HEK293 (cell line): ENCODE results near the gene BST1.

Source experiments
- CTCF ChIA-PET: fragments of 350-600 bp; formaldehyde crosslinking; extraction: SDS; loops from one replicate; lab custom pipeline; 2021; ENCODE audit warnings: antibody characterized with exemption; lab: Yijun Ruan, JAX
- POLR2A ChIA-PET: fragments of 300-600 bp; formaldehyde crosslinking; extraction: SDS; loops from one replicate; lab custom pipeline; 2020; ENCODE audit warnings: antibody characterized with exemption, inconsistent platforms; lab: Yijun Ruan, JAX
- H3K27ac ChIP-seq: fragments of 200-500 bp; sonication (Bioruptor generic); 2 replicates; pipeline ENCODE4 v1.5.1; 2014; ENCODE audit warnings: low read depth, low read length, control low read depth, inconsistent platforms; ENCODE audit errors: extremely low read depth
- H3K36me3 ChIP-seq, 2 experiments: fragments of 200-500 bp in 1 of 2; sonication (Bioruptor generic) in 1 of 2; 1 replicate in 1 of 2; 2 replicates in 1 of 2; pipeline ENCODE4 v1.5.1; 2014 to 2017; ENCODE audit warnings: inconsistent platforms in 2 of 2, low read length in 2 of 2; ENCODE audit not compliant: control insufficient read depth in 2 of 2, insufficient read depth in 1 of 2
- H3K4me1 ChIP-seq: fragments of 200-500 bp; sonication (Bioruptor generic); 2 replicates; pipeline ENCODE4 v1.5.1; 2014; ENCODE audit warnings: mild to moderate bottlenecking, low read length, inconsistent platforms; ENCODE audit not compliant: control insufficient read depth, insufficient read depth
- H3K4me3 ChIP-seq: 2 replicates; pipeline ENCODE4 v1.5.1; 2011; ENCODE audit warnings: low read depth, mild to moderate bottlenecking, control low read depth, low read length, moderate library complexity
- H3K9me3 ChIP-seq: fragments of 200-500 bp; sonication (Bioruptor generic); 2 replicates; pipeline ENCODE4 v1.5.1; 2014; ENCODE audit warnings: low read depth, low read length, inconsistent platforms; ENCODE audit not compliant: control insufficient read depth, insufficient read depth
- GFI1B ChIP-seq: fragments of 450-650 bp; formaldehyde crosslinking; IDR thresholded peaks from 2 replicates; pipeline ENCODE4 v1.5.1; 2016; ENCODE audit warnings: missing biosample characterization, missing genetic modification characterization
- HOXA7 ChIP-seq: sonication (generic); formaldehyde crosslinking; IDR thresholded peaks from 2 replicates; pipeline ENCODE4 v1.8.1; 2022; ENCODE audit warnings: missing genetic modification reagents, borderline replicate concordance
- KLF7 ChIP-seq: fragments of 450-650 bp; formaldehyde crosslinking; IDR thresholded peaks from 2 replicates; pipeline ENCODE4 v1.5.1; 2016; ENCODE audit warnings: missing biosample characterization, missing genetic modification characterization, borderline replicate concordance
- MZF1 ChIP-seq: fragments of 450-650 bp; formaldehyde crosslinking; IDR thresholded peaks from 2 replicates; pipeline ENCODE4 v1.5.1; 2017; ENCODE audit warnings: missing biosample characterization, missing genetic modification characterization, borderline replicate concordance
- SCRT1 ChIP-seq: fragments of 450-650 bp; formaldehyde crosslinking; IDR thresholded peaks from 2 replicates; pipeline ENCODE4 v1.5.1; 2016; ENCODE audit warnings: missing biosample characterization, missing genetic modification characterization, borderline replicate concordance
- SETDB1 ChIP-seq: IDR thresholded peaks from one replicate; pipeline ENCODE4 v1.6.1; 2017; ENCODE audit warnings: mild to moderate bottlenecking, low read length, moderate library complexity, mixed read lengths; ENCODE audit not compliant: insufficient read length
- ZNF114 ChIP-seq: fragments of 450-650 bp; formaldehyde crosslinking; IDR thresholded peaks from 2 replicates; pipeline ENCODE4 v1.5.0; 2017; ENCODE audit warnings: missing biosample characterization, missing genetic modification characterization
- ZNF18 ChIP-seq: fragments of 450-650 bp; formaldehyde crosslinking; IDR thresholded peaks from 2 replicates; pipeline ENCODE4 v1.5.1; 2016; ENCODE audit warnings: missing biosample characterization, missing genetic modification characterization
- ZNF19 ChIP-seq: fragments of 450-650 bp; formaldehyde crosslinking; IDR thresholded peaks from 2 replicates; pipeline ENCODE4; 2016; ENCODE audit warnings: missing biosample characterization, missing genetic modification characterization, low read depth
- ZNF221 ChIP-seq: fragments of 450-650 bp; formaldehyde crosslinking; IDR thresholded peaks from 2 replicates; pipeline ENCODE4 v1.5.1; 2017; ENCODE audit warnings: missing biosample characterization, missing genetic modification characterization, borderline replicate concordance
- ZNF366 ChIP-seq: fragments of 450-650 bp; formaldehyde crosslinking; conservative IDR thresholded peaks from 2 replicates; pipeline ENCODE4 v1.5.1; 2016; ENCODE audit warnings: missing biosample characterization, missing genetic modification characterization
- ZNF394 ChIP-seq: fragments of 450-650 bp; formaldehyde crosslinking; IDR thresholded peaks from 2 replicates; pipeline ENCODE4 v1.5.1; 2016; ENCODE audit warnings: missing biosample characterization, missing genetic modification characterization, mild to moderate bottlenecking, moderate library complexity, borderline replicate concordance
- ZNF423 ChIP-seq: fragments of 450-650 bp; formaldehyde crosslinking; IDR thresholded peaks from 2 replicates; pipeline ENCODE4 v1.5.1; 2016; ENCODE audit warnings: missing biosample characterization, missing genetic modification characterization
- ZNF518A ChIP-seq: fragments of 450-650 bp; formaldehyde crosslinking; conservative IDR thresholded peaks from 2 replicates; pipeline ENCODE4 v1.5.1; 2016; ENCODE audit warnings: low read depth, missing biosample characterization, missing genetic modification characterization
- ZNF555 ChIP-seq: fragments of 450-650 bp; formaldehyde crosslinking; conservative IDR thresholded peaks from 2 replicates; pipeline ENCODE4 v1.5.1; 2017; ENCODE audit warnings: missing biosample characterization, mild to moderate bottlenecking, missing genetic modification characterization, inconsistent platforms
- ZNF571 ChIP-seq: fragments of 450-650 bp; formaldehyde crosslinking; IDR thresholded peaks from 2 replicates; pipeline ENCODE4 v1.5.0; 2017; ENCODE audit warnings: missing biosample characterization, missing genetic modification characterization
- ZNF639 ChIP-seq: fragments of 450-650 bp; formaldehyde crosslinking; IDR thresholded peaks from 2 replicates; pipeline ENCODE4 v1.5.1; 2016; ENCODE audit warnings: missing biosample characterization, missing genetic modification characterization
- ZNF664 ChIP-seq: fragments of 450-650 bp; formaldehyde crosslinking; IDR thresholded peaks from 2 replicates; pipeline ENCODE4 v1.5.1; 2016; ENCODE audit warnings: missing biosample characterization, missing genetic modification characterization
- ZNF701 ChIP-seq: fragments of 450-650 bp; formaldehyde crosslinking; IDR thresholded peaks from 2 replicates; pipeline ENCODE4 v1.5.1; 2016; ENCODE audit warnings: missing biosample characterization, missing genetic modification characterization
- ZNF76 ChIP-seq: fragments of 450-650 bp; formaldehyde crosslinking; IDR thresholded peaks from 2 replicates; pipeline ENCODE4; 2016; ENCODE audit warnings: low read depth, missing biosample characterization, missing genetic modification characterization, borderline replicate concordance
- ZNF837 ChIP-seq: fragments of 450-650 bp; formaldehyde crosslinking; IDR thresholded peaks from 2 replicates; pipeline ENCODE4 v1.5.1; 2016; ENCODE audit warnings: missing biosample characterization, missing genetic modification characterization

BST1 gene

GRCh38 chr4:15749001-15749400, 46.1 kb downstream of the BST1 start:
- Histone ChIP-seq H3K4me3 (no peak overlapping the region), H3K27ac (no peak overlapping the region), H3K4me1 (no peaks in the 10 kb centered on the region), H3K9me3 (no peaks in the 10 kb centered on the region), H3K36me3 (no peaks in the 10 kb centered on the region)
- TF ChIP-seq KLF7 (tag by site-specific recombination) = no peak
- TF ChIP-seq ZNF18 (tag by site-specific recombination) = no peak
- TF ChIP-seq ZNF221 (tag by site-specific recombination) = no peak
- TF ChIP-seq HOXA7 (CRISPR knock-in tag) = no peak
- TF ChIP-seq ZNF518A (tag by site-specific recombination) = no peak
- TF ChIP-seq ZNF394 = no peak
- ChIA-PET CTCF (interaction anchor here (0.7 to 1.0 kb wide), 2 partner anchors 19 to 22 kb away, joined by 3 read pairs; no protein-coding TSS in a partner anchor), POLR2A (no interaction called here)

- no peak overlapping the region for H3K27ac ChIP-seq
- no peaks in the 10 kb centered on the region for H3K36me3 ChIP-seq
- CTCF ChIA-PET = interaction anchor here (1.6 kb wide), 1 partner anchor 54 kb away, joined by 4 read pairs; no protein-coding TSS in a partner anchor
- no peaks in the 10 kb centered on the region for H3K9me3 ChIP-seq
- TF ChIP-seq ZNF19 = no peak
- no peak for TF ChIP-seq ZNF664
- no peak for TF ChIP-seq ZNF571 (tag by site-specific recombination)
- POLR2A ChIA-PET = no interaction called here
- H3K4me1 ChIP-seq = no peaks in the 10 kb centered on the region
- H3K4me3 ChIP-seq = no peak overlapping the region
Observed at GRCh38 chr4:15751153-15751552, 48.3 kb downstream of the BST1 start.

GRCh38 chr4:15753081-15753480, 50.2 kb downstream of the BST1 start:
- no peak overlapping the region for H3K4me3 ChIP-seq
- ChIA-PET POLR2A (no interaction called here), CTCF (no interaction called here)
- H3K27ac ChIP-seq = no peak overlapping the region
- no peaks in the 10 kb centered on the region for H3K4me1 ChIP-seq
- no peaks in the 10 kb centered on the region for H3K9me3 ChIP-seq
- no peaks in the 10 kb centered on the region for H3K36me3 ChIP-seq
- TF ChIP-seq ZNF639 (tag by site-specific recombination) (no peak), ZNF114 (tag by site-specific recombination) (no peak), ZNF423 (tag by site-specific recombination) (no peak), ZNF555 (no peak), GFI1B (tag by site-specific recombination) (no peak), SETDB1 (no peak), ZNF76 (tag by site-specific recombination) (no peak), ZNF366 (tag by site-specific recombination) (no peak), MZF1 (tag by site-specific recombination) (no peak), ZNF701 (tag by site-specific recombination) (no peak), SCRT1 (no peak), ZNF837 (tag by site-specific recombination) (no peak)
